ENCODE data around the gene SLC41A2. TPM values are rescaled to one million over a fixed set of nuclear protein-coding genes. Genes with fewer than 3 reads are reported as not detected.

SLC41A2 gene
- total RNA-seq, 2 experiments from 2014 or later = 5.3 to 16.4 TPM

GRCh38 chr12:104999347-104999685, 41.2 kb upstream of the SLC41A2 start:
- intact Hi-C loops (cut with micrococcal nuclease; ENCODE audit: unreplicated experiment) = no loop called here
- TF ChIP-seq CTCF (conservative IDR thresholded peaks at IDR 0.05; ENCODE audit: low read length) = no peak
- no peak for TF ChIP-seq EZH2phosphoT487 (IDR thresholded peaks at IDR 0.05; ENCODE audit: borderline replicate concordance, low read depth, low read length)
- no peak overlapping the region for H3K4me2 ChIP-seq (ENCODE audit: low read length)
- H3K36me3 ChIP-seq (ENCODE audit: insufficient read depth, low read length) = peaks cover 98% of the 10 kb centered on the region
- H3K4me3 ChIP-seq (ENCODE audit: low read depth, low read length, poor library complexity, severe bottlenecking) = no peak overlapping the region
- BruUV-seq (replicated peaks) = no TSS peak
- POLR2A ChIA-PET = no interaction called here
- CTCF ChIA-PET (ENCODE audit: unreplicated experiment) = no interaction called here
- H3K9me3 ChIP-seq (ENCODE audit: low read length) = peaks cover 33% of the 10 kb centered on the region
- H3K27ac ChIP-seq (ENCODE audit: low read depth, low read length, poor library complexity, severe bottlenecking) = no peak overlapping the region
- H3K4me1 ChIP-seq (ENCODE audit: insufficient read depth, low read length, poor library complexity, severe bottlenecking) = no peaks in the 10 kb centered on the region
- H3K79me2 ChIP-seq (ENCODE audit: insufficient read depth, low read depth, low read length) = no peaks in the 10 kb centered on the region
- DNase-seq (ENCODE audit: low spot score) = no peak
- no peak overlapping the region for H2AFZ ChIP-seq (ENCODE audit: low read length)
- H4K20me1 ChIP-seq (ENCODE audit: insufficient read depth, low read length) = no peaks in the 10 kb centered on the region
- no peaks in the 10 kb centered on the region for H3K9me2 ChIP-seq (ENCODE audit: insufficient read depth, low read length)

- no TSS peak for BruUV-seq (replicated peaks)
- Histone ChIP-seq H3K9me3 (ENCODE audit: low read length) (peaks cover 30% of the 10 kb centered on the region), H3K4me1 (ENCODE audit: insufficient read depth, low read length, poor library complexity, severe bottlenecking) (no peaks in the 10 kb centered on the region), H3K4me3 (ENCODE audit: low read depth, low read length, poor library complexity, severe bottlenecking) (no peak overlapping the region), H2AFZ (ENCODE audit: low read length) (no peak overlapping the region), H3K9me2 (ENCODE audit: insufficient read depth, low read length) (no peaks in the 10 kb centered on the region), H3K27ac (ENCODE audit: low read depth, low read length, poor library complexity, severe bottlenecking) (no peak overlapping the region), H3K79me2 (ENCODE audit: insufficient read depth, low read depth, low read length) (no peaks in the 10 kb centered on the region), H4K20me1 (ENCODE audit: insufficient read depth, low read length) (no peaks in the 10 kb centered on the region), H3K36me3 (ENCODE audit: insufficient read depth, low read length) (peaks cover 97% of the 10 kb centered on the region), H3K4me2 (ENCODE audit: low read length) (no peak overlapping the region)
- intact Hi-C loops (cut with micrococcal nuclease; ENCODE audit: unreplicated experiment) = no loop called here
- POLR2A ChIA-PET = no interaction called here
- TF ChIP-seq CTCF (conservative IDR thresholded peaks at IDR 0.05; ENCODE audit: low read length) (no peak), EZH2phosphoT487 (IDR thresholded peaks at IDR 0.05; ENCODE audit: borderline replicate concordance, low read depth, low read length) (no peak)
- CTCF ChIA-PET (ENCODE audit: unreplicated experiment) = no interaction called here
- DNase-seq (ENCODE audit: low spot score) = no peak
Observed at GRCh38 chr12:104998423-104999346, 40.6 kb upstream of the SLC41A2 start.

GRCh38 chr12:104997541-104997940, 39.5 kb upstream of the SLC41A2 start:
- Histone ChIP-seq H3K9me2 (ENCODE audit: insufficient read depth, low read length) (no peaks in the 10 kb centered on the region), H3K79me2 (ENCODE audit: insufficient read depth, low read depth, low read length) (no peaks in the 10 kb centered on the region), H3K4me2 (ENCODE audit: low read length) (no peak overlapping the region), H3K9me3 (ENCODE audit: low read length) (peaks cover 20% of the 10 kb centered on the region; the same call in 1 of the 2 replicates), H4K20me1 (ENCODE audit: insufficient read depth, low read length) (no peaks in the 10 kb centered on the region), H3K36me3 (ENCODE audit: insufficient read depth, low read length) (peaks cover 97% of the 10 kb centered on the region), H3K4me1 (ENCODE audit: insufficient read depth, low read length, poor library complexity, severe bottlenecking) (no peaks in the 10 kb centered on the region), H3K27ac (ENCODE audit: low read depth, low read length, poor library complexity, severe bottlenecking) (no peak overlapping the region), H3K4me3 (ENCODE audit: low read depth, low read length, poor library complexity, severe bottlenecking) (no peak overlapping the region), H2AFZ (ENCODE audit: low read length) (no peak overlapping the region)
- TF ChIP-seq CTCF (conservative IDR thresholded peaks at IDR 0.05; ENCODE audit: low read length) (no peak), EZH2phosphoT487 (IDR thresholded peaks at IDR 0.05; ENCODE audit: borderline replicate concordance, low read depth, low read length) (no peak)
- no TSS peak for BruUV-seq (replicated peaks)
- DNase-seq (ENCODE audit: low spot score) = no peak
- CTCF ChIA-PET (ENCODE audit: unreplicated experiment) = no interaction called here
- intact Hi-C loops (cut with micrococcal nuclease; ENCODE audit: unreplicated experiment) = no loop called here
- POLR2A ChIA-PET = no interaction called here
